Tibial nerve (tissue), 4 donors: ENCODE results near the gene AMOTL2.
A peak's percentile ranks its signal among the peaks of the same experiment; 100 is the strongest.

Source experiments
- EP300 ChIP-seq, 2 donors: sonication (generic); formaldehyde crosslinking; IDR thresholded peaks; one replicate each; pipeline ENCODE4 v1.6.1; 2017; ENCODE audit warnings: antibody characterized with exemption in 2 of 2, mild to moderate bottlenecking in 1 of 2
- POLR2A ChIP-seq, 2 donors: fragments of 450-650 bp; IDR thresholded peaks; one replicate each; pipeline ENCODE4 v1.6.1; 2017; ENCODE audit warnings: antibody characterized with exemption in 2 of 2, mild to moderate bottlenecking in 2 of 2, moderate library complexity in 2 of 2
- TF ChIP-seq, protein P1 (sequence below), 5 experiments: fragments of 200-600 bp in 3 of 5; fragments of 450-650 bp in 2 of 5; sonication (generic) in 3 of 5; IDR thresholded peaks; one replicate each; pipeline ENCODE4 v1.5.1; 2016 to 2019; ENCODE audit warnings: antibody characterized with exemption in 5 of 5, mild to moderate bottlenecking in 3 of 5, moderate library complexity in 2 of 5

- no peak for TF ChIP-seq POLR2A (IDR thresholded peaks at IDR 0.05)
- TF ChIP-seq, protein P1, sequence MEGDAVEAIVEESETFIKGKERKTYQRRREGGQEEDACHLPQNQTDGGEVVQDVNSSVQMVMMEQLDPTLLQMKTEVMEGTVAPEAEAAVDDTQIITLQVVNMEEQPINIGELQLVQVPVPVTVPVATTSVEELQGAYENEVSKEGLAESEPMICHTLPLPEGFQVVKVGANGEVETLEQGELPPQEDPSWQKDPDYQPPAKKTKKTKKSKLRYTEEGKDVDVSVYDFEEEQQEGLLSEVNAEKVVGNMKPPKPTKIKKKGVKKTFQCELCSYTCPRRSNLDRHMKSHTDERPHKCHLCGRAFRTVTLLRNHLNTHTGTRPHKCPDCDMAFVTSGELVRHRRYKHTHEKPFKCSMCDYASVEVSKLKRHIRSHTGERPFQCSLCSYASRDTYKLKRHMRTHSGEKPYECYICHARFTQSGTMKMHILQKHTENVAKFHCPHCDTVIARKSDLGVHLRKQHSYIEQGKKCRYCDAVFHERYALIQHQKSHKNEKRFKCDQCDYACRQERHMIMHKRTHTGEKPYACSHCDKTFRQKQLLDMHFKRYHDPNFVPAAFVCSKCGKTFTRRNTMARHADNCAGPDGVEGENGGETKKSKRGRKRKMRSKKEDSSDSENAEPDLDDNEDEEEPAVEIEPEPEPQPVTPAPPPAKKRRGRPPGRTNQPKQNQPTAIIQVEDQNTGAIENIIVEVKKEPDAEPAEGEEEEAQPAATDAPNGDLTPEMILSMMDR (IDR thresholded peaks at IDR 0.05) = no peak
- TF ChIP-seq EP300 (IDR thresholded peaks at IDR 0.05) = peak in 1 of 2 donors; percentile 44
These were observed 33.0 kb upstream of the AMOTL2 start for GRCh38 chr3:134407239-134407625.
